ENCODE measurements around the gene TRPM5. TPM values are rescaled to one million over a fixed set of nuclear protein-coding genes. Genes with fewer than 3 reads are reported as not detected.

TRPM5 gene, protein sequence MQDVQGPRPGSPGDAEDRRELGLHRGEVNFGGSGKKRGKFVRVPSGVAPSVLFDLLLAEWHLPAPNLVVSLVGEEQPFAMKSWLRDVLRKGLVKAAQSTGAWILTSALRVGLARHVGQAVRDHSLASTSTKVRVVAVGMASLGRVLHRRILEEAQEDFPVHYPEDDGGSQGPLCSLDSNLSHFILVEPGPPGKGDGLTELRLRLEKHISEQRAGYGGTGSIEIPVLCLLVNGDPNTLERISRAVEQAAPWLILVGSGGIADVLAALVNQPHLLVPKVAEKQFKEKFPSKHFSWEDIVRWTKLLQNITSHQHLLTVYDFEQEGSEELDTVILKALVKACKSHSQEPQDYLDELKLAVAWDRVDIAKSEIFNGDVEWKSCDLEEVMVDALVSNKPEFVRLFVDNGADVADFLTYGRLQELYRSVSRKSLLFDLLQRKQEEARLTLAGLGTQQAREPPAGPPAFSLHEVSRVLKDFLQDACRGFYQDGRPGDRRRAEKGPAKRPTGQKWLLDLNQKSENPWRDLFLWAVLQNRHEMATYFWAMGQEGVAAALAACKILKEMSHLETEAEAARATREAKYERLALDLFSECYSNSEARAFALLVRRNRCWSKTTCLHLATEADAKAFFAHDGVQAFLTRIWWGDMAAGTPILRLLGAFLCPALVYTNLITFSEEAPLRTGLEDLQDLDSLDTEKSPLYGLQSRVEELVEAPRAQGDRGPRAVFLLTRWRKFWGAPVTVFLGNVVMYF (N-terminal part only)
- not detected for total RNA-seq (2021; fragmentation: NEBNext Ultra II Directional; extraction: Animal tissue kit (Norgen Biotek cat#: 25700))
- long read RNA-seq = 0 reads

DNA sequence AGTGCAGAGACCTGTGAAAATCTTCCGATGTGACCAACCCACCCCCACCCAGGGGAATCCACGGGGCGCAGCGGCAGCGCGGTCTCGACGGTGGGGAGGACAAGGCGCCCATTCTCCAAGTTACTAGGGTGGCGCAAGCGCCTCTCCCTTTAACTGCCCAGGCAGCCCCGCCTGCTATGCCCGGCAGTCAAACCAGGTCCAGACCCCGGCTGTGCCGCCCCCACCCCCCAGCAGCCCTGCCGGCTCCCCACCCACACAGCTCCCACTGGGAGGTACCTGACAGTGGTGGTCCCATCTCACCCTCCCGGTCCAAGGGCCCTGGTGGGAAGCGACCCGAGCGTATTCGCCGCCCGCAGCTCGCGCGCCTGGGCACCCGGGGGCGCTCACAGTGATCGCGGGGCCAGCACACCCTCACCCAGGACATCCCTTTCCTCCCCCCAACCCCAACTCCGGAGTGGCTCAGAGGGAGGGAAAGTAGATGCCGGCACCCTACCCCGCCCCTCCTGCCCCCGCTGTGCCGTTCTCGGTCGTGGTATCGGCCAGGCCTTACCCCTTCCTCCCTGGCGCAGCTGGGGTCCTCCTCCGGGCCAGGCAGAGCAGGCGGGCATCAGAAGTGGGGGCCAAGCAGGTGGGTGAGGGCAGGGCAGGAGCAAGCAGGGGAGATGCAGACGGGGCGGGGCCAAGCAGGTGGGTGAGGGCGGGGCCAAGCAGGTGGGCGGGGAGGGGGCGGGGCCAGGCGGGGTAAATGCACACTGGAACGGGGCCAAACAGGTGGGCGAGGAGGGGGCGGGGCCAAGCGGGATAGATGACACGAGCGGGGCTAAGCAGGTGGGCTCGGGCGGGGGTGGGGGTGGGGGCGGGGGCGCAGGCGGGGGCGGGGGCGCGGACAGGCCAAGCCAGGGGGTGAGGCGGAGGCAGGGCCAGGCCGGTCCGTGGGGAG, at the start of gene TRPM5:
Gene TRPM5, minus strand, starts transcription at position 634 of the 940 bp plus-strand sequence. CDS start 21,478 bp downstream, outside the sequence.
- TF ChIP-seq, protein P1, sequence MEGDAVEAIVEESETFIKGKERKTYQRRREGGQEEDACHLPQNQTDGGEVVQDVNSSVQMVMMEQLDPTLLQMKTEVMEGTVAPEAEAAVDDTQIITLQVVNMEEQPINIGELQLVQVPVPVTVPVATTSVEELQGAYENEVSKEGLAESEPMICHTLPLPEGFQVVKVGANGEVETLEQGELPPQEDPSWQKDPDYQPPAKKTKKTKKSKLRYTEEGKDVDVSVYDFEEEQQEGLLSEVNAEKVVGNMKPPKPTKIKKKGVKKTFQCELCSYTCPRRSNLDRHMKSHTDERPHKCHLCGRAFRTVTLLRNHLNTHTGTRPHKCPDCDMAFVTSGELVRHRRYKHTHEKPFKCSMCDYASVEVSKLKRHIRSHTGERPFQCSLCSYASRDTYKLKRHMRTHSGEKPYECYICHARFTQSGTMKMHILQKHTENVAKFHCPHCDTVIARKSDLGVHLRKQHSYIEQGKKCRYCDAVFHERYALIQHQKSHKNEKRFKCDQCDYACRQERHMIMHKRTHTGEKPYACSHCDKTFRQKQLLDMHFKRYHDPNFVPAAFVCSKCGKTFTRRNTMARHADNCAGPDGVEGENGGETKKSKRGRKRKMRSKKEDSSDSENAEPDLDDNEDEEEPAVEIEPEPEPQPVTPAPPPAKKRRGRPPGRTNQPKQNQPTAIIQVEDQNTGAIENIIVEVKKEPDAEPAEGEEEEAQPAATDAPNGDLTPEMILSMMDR (IDR thresholded peaks at IDR 0.05) = no peak
- DNase-seq = no peak
- Mint-ChIP-seq H3K9me3 (peaks cover 5% of the 10 kb centered on the region; the same call in 1 of the 2 replicates), H3K4me1 (ENCODE audit: low read depth) (no peaks in the 10 kb centered on the region), H3K4me3 (no peak within 1 kb of the TSS), H3K27me3 (ENCODE audit: insufficient read depth) (peaks cover 25% of the 10 kb centered on the region), H3K27ac (no peak within 1 kb of the TSS), H3K36me3 (ENCODE audit: low read depth) (no peaks in the 10 kb centered on the region)

DNA sequence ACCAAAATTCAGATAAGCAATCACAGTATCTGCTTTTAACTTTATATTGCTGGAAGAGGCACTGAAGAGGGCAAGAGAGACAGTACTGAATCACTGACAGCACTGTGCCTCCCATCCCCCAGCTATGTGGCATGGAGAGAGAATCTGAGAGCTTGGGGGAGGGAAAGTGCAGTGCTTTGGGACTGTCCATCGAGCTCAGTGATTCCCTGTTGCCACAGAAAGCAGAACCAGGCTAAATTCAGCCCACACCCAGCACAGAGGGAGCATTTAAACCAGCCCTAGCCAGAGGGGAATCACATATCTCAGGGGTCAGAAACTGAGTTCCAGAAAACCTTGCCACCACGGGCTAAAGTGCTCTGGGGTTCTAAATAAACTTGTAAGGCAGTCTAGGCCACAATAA, 44.8 kb upstream of the TRPM5 start:
- TF ChIP-seq, protein P1 (IDR thresholded peaks at IDR 0.05) = no peak
- DNase-seq = no peak
- Mint-ChIP-seq H3K4me1 (ENCODE audit: low read depth) (no peaks in the 10 kb centered on the region), H3K27ac (no peak overlapping the region), H3K27me3 (ENCODE audit: insufficient read depth) (peaks cover 7% of the 10 kb centered on the region), H3K9me3 (peaks cover 13% of the 10 kb centered on the region), H3K36me3 (ENCODE audit: low read depth) (peaks cover 12% of the 10 kb centered on the region), H3K4me3 (no peak overlapping the region)

DNA sequence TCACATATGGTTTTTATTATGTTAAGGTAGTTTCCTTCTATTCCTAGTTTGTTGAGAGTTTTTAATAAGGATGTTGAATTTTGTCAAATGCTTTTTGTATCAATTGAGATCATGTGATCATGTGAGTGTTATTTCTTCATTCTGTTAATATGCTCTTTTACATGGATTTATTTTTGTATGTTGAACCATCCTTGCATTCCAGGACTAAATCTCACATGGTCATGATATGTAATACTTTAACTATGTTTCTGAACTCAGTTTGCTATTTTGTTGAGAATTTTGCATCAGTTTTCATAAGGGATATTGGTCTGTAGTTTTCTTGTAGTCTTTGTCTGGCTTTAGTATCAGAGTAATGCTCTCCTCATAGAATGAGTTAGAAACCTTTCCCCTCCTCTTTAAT, 43.7 kb upstream of the TRPM5 start:
- H3K36me3 Mint-ChIP-seq (ENCODE audit: low read depth) = peaks cover 12% of the 10 kb centered on the region

DNA sequence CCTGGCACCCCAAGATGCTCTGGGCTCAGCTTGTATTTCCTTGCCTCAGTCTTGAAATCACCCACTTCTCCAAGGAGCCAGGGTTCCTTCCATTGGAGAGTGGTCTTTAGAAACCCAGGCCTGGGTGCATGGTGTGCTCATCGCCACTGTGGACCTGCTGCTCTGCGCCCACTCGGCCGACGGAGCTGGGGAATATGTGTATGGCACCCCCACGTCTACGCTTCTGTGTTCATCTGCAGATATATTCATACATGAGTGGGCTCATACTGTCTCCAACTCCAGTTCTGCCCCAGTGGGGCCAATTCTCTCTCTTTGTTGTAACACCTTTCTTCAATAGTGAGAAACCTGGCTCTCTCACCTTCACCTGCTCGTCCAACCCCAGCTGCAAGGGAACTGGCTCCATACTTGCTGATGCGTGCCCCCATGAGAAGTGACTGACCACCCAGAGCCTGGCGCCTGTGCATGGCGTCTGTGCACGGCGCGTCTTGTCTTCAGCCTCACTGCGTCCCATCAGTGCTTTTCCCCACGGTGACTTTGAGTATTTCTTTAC, 40.3 kb upstream of the TRPM5 start:
- Mint-ChIP-seq H3K36me3 (ENCODE audit: low read depth) (peaks cover 17% of the 10 kb centered on the region), H3K9me3 (peaks cover 25% of the 10 kb centered on the region), H3K27me3 (ENCODE audit: insufficient read depth) (peaks cover 26% of the 10 kb centered on the region), H3K27ac (no peak overlapping the region), H3K4me3 (no peak overlapping the region), H3K4me1 (ENCODE audit: low read depth) (no peaks in the 10 kb centered on the region)
- DNase-seq = no peak
- TF ChIP-seq, protein P1 (IDR thresholded peaks at IDR 0.05) = no peak

More for the DNA sequence above, 43.7 kb upstream of the TRPM5 start:
- DNase-seq = no peak
- Mint-ChIP-seq H3K9me3 (peaks cover 13% of the 10 kb centered on the region), H3K27ac (no peak overlapping the region), H3K27me3 (ENCODE audit: insufficient read depth) (peaks cover 11% of the 10 kb centered on the region), H3K4me1 (ENCODE audit: low read depth) (no peaks in the 10 kb centered on the region), H3K4me3 (no peak overlapping the region)
- TF ChIP-seq, protein P1 (IDR thresholded peaks at IDR 0.05) = no peak

DNA sequence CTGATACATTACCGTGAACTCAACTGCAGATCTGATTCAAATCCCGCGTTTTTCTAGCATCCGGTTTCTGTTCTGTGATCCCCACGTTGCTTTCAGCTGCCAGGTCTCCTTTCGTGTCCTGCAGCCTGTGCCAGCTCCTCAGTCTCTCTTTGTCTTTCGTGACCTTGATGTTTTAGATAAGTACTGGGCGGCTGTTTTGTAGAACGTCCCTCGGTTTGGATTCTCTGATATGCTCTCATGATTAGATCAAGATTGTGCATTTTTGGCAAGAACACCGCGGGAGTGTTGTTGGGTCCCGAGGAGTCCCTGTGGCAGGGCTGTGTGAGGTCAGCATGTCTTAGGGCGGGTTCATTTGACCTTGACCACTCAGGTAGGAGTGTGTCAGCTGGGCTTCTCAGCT, 39.1 kb upstream of the TRPM5 start:
- Mint-ChIP-seq H3K9me3 (peaks cover 32% of the 10 kb centered on the region), H3K36me3 (ENCODE audit: low read depth) (peaks cover 13% of the 10 kb centered on the region), H3K4me3 (no peak overlapping the region), H3K27me3 (ENCODE audit: insufficient read depth) (peaks cover 26% of the 10 kb centered on the region), H3K27ac (no peak overlapping the region), H3K4me1 (ENCODE audit: low read depth) (no peaks in the 10 kb centered on the region)
- TF ChIP-seq, protein P1 (IDR thresholded peaks at IDR 0.05) = no peak
- DNase-seq = no peak

Measured in HFFc6 (cell line).